ENCODE measurements around the gene MED10. TPM values are rescaled to one million over a fixed set of nuclear protein-coding genes. Genes with fewer than 3 reads are reported as not detected.

Gene MED10
- total RNA-seq, 2 donors from 2014 or later = 22.1 to 28.6 TPM

DNA sequence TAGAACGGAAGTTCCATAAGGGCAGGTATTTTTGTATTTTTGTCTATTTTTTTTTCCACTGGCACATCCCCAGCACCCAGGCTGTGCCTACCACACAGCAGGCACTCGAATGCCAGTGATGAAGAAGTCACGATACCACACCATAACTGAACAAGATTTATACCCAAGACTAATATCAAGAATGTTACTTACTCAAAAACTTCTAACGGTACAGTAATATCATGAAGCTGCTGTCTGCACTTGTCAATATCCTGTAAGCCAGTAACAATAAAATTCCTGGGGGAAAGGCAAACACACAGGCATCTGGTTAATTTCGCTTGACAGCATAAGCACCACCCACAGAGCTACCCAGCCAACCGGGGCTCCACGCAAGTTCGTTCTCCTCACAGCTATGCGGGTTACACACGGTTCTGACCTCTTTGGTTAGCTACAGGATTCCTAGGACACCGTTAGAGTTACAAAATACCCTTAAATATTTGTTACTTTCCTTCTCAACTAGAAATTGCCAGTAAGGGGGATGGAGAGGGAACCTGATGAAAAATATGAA is 1.3 kb downstream of the MED10 start:
- peak; percentile 33 for DNase-seq
- Mint-ChIP-seq H3K27ac (no peak overlapping the region), H3K36me3 (ENCODE audit: low read depth) (peaks cover 46% of the 10 kb centered on the region), H3K27me3 (ENCODE audit: insufficient read depth) (no peaks in the 10 kb centered on the region), H3K4me1 (peaks cover 9% of the 10 kb centered on the region), H3K4me3 (peak overlapping the region; percentile 98), H3K9me3 (no peaks in the 10 kb centered on the region)
- H3K4me1 ChIP-seq (ENCODE audit: control insufficient read depth, insufficient read depth, low read length) = no peaks in the 10 kb centered on the region
- H3K4me3 ChIP-seq (ENCODE audit: low read length) = peak overlapping the region; percentile 98
- TF ChIP-seq CTCF (conservative IDR thresholded peaks at IDR 0.05) = no peak
- H3K9me3 ChIP-seq (ENCODE audit: control insufficient read depth, low read length) = no peaks in the 10 kb centered on the region
- no peaks in the 10 kb centered on the region for H3K27me3 ChIP-seq (ENCODE audit: control insufficient read depth, insufficient read depth, low read length, poor library complexity, severe bottlenecking)
- 86 to 91% methylated on average over 7 to 11 of the region's 11 CpGs for WGBS, 2 experiments (ENCODE audit: insufficient coverage in 1 of 2, insufficient read length in 1 of 2)
- H3K9ac ChIP-seq (ENCODE audit: extremely low read depth, low read length, poor library complexity, severe bottlenecking) = no peak overlapping the region
- peaks cover 52% of the 10 kb centered on the region for H3K36me3 ChIP-seq (ENCODE audit: control insufficient read depth, insufficient read depth, low read length)
- no peak overlapping the region for H3K27ac ChIP-seq (ENCODE audit: low read depth, low read length)

- Mint-ChIP-seq H3K9me3 (no peaks in the 10 kb centered on the region), H3K4me3 (no peak overlapping the region), H3K27ac (no peak overlapping the region), H3K27me3 (ENCODE audit: insufficient read depth) (no peaks in the 10 kb centered on the region), H3K4me1 (peaks cover 6% of the 10 kb centered on the region), H3K36me3 (ENCODE audit: low read depth) (peaks cover 74% of the 10 kb centered on the region)
- H3K9ac ChIP-seq (ENCODE audit: extremely low read depth, low read length, poor library complexity, severe bottlenecking) = no peak overlapping the region
- H3K4me3 ChIP-seq (ENCODE audit: low read length) = no peak overlapping the region
- H3K9me3 ChIP-seq (ENCODE audit: control insufficient read depth, low read length) = no peaks in the 10 kb centered on the region
- DNase-seq = peak; percentile 38
- H3K4me1 ChIP-seq (ENCODE audit: control insufficient read depth, insufficient read depth, low read length) = no peaks in the 10 kb centered on the region
- H3K36me3 ChIP-seq (ENCODE audit: control insufficient read depth, insufficient read depth, low read length) = peaks cover 84% of the 10 kb centered on the region
- TF ChIP-seq CTCF (conservative IDR thresholded peaks at IDR 0.05) = no peak
- H3K27ac ChIP-seq (ENCODE audit: low read depth, low read length) = no peak overlapping the region
- H3K27me3 ChIP-seq (ENCODE audit: control insufficient read depth, insufficient read depth, low read length, poor library complexity, severe bottlenecking) = no peaks in the 10 kb centered on the region
- 94 to 97% methylated on average over 10 to 17 of the region's 17 CpGs for WGBS, 2 experiments (ENCODE audit: insufficient coverage in 1 of 2, insufficient read length in 1 of 2)
Measured at GRCh38 chr5:6373081-6373846, 5.1 kb downstream of the MED10 start.

GRCh38 chr5:6372251-6373080 is 5.9 kb downstream of the MED10 start:
- H3K9ac ChIP-seq (ENCODE audit: extremely low read depth, low read length, poor library complexity, severe bottlenecking) = no peak overlapping the region
- TF ChIP-seq CTCF (conservative IDR thresholded peaks at IDR 0.05) = no peak
- Mint-ChIP-seq H3K36me3 (ENCODE audit: low read depth) (peaks cover 74% of the 10 kb centered on the region), H3K27me3 (ENCODE audit: insufficient read depth) (no peaks in the 10 kb centered on the region), H3K9me3 (no peaks in the 10 kb centered on the region), H3K27ac (no peak overlapping the region), H3K4me1 (peaks cover 3% of the 10 kb centered on the region), H3K4me3 (no peak overlapping the region)
- H3K36me3 ChIP-seq (ENCODE audit: control insufficient read depth, insufficient read depth, low read length) = peaks cover 84% of the 10 kb centered on the region
- peak; percentile 32 for DNase-seq
- no peak overlapping the region for H3K27ac ChIP-seq (ENCODE audit: low read depth, low read length)
- H3K4me1 ChIP-seq (ENCODE audit: control insufficient read depth, insufficient read depth, low read length) = no peaks in the 10 kb centered on the region
- no peak overlapping the region for H3K4me3 ChIP-seq (ENCODE audit: low read length)
- H3K27me3 ChIP-seq (ENCODE audit: control insufficient read depth, insufficient read depth, low read length, poor library complexity, severe bottlenecking) = no peaks in the 10 kb centered on the region
- no peaks in the 10 kb centered on the region for H3K9me3 ChIP-seq (ENCODE audit: control insufficient read depth, low read length)
- 91 to 93% methylated on average over 20 to 23 of the region's 23 CpGs for WGBS, 2 experiments (ENCODE audit: insufficient coverage in 1 of 2, insufficient read length in 1 of 2)
